Stimulated activated CD8-positive, alpha-beta memory T cell treated with anti-CD3 and anti-CD28 coated beads, Interleukin-12 subunit alpha, Interleukin-12 subunit beta, amount 100 ng/mL, for 24 hours (primary cell): Measurements from ENCODE around the gene PAX9.

Source experiments
- DNase-seq: peaks from one replicate; pipeline ENCODE4 v3.0.0-alpha.2; 2020; ENCODE audit errors: extremely low read depth

Gene PAX9

DNA sequence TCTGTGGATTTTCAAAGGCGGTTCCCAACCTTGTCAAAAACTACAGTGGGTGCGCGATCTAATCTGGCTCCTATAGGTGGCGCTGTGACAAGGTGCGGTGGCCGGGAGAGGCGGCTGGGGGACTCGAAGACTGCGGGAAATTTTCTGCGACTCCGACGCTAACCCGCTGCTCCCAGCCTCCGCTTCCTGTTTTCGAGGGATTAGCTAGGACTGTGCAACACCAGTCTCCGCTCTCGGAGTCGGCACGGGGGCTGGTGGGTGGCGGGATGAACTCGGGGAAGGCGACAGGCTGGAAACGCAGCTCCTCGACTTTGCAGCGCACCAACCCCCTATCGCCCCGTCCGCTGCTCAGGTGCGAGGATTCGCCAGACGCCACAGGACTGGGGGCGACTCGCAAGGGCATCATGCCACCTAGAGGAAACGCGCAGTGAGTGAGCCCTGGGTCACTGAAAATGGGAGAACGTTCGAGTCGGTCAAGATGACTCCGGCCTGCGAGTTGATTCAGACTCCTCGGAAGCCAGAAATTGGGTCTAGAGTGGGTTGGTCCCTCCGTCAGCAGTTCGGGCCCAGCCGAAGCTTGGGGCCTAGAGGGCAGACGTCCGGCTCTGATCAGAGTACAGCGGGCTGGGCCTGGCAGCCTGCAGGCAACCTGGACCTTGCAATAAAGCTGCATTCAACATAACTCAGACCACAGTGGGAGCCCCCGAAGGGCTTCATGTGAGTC, 5.5 kb upstream of the PAX9 start:
- no peak for DNase-seq

DNA sequence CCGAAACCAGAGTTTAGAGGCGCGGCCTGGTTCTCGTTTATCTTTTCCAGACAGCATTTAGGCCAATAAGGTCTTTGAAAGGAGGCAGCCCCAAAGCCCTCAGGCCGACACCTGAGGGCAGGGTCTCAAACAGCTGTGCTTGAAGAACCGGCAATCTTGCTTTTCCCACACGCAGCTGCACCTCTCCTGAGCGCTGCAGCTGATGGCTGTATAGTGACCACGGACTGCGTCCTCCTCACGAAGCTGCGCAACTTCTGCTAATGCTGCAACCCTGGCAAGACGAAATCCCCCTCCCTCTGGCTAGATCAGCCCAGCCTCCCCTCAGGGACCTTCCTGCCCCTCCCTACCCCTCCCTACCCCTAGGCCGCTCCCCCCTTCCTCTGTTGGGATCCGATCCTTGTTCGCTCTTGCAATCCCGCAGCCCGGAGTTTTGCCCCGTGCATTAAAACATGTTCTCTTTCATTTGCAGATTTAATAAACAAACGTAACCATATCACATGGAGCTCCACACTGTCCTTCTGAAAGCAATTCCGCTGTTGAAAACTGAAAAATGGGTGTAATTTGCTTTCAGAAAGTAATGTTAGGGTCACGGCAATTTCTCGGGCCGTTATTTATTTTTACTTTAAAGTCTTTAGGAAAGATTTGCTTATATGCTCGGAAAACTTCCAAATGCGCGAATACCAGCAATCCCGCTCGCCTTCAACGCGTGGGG, 4.8 kb upstream of the PAX9 start:
- DNase-seq, result no peak

DNA sequence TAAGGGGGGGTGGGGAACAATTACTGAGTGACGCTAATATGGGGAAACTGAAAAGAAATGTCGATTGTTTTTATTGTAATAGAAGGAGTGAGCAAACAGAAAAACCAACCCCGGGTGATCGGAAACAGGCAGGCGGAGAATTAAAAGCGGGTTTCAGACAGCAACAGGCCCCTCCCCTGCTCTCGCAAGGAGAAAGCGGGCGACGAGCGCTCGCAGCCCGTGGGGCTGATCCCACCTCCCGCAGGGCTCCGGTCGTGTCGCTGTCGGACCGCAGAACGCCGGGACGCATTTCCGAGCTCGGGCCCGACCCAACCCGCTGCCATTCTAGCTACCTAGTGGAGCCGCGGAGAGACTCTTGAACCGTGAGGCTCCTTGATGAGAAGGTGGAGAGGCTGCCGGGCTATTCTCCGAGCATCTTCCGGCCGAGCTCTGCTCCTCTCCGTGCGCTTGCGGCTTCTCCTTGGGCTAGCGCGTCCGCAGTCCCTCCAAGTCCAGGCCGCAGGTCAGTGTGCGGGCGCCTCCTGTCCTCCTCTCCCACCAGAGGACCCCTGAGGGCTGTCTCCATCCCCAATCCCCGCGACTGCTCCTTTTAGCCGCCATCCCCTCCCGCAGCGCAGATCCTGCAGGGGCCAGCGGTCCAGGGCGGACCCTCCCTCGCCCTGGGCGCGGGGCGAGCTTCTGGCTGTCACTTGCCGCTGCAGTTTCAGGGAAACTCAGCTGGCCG, 4.1 kb upstream of the PAX9 start:
- DNase-seq, result no peak

DNA sequence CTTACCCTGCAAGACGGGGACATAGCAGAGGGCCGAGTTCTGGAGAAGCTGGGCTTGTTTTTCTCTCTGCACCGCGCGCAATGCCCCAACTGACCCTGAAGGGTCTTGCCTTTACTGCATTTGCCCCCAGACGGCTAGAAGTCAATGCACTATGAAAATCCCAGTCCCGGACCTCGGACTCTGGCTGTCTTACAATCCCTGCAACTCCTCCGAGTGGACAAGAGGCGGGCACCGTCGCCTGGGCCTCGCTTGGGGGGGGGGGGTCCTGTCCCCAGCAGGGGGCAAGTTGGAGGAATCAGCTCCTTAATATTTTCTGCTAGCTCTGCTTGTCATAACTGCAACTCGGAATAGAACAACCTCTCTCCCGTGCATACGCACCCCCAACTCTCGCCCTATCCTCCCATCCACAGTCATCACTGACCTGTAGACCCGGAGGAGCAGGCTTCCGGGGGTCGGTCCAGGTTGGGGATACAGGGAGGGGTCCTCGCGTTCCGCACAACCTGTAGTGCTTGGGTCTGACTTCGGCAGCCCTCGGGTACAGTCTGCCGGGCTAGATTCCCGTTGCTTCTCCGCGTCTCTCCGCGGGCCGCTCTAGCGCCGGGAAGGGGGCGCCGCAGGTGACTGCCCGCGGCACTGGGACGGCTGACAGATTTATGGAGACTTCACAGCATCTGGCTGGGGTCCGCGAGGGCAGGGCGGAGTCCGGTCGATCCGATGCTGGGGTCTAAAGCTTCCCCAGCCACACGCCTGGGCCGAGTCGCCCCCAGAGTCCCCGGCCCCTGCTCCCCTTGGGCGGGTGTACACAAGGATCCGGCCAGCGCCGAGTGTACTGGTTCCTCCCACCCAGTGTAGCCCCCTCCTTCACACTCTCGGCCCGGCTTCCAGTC, 3.3 kb upstream of the PAX9 start:
- no peak for DNase-seq

DNA sequence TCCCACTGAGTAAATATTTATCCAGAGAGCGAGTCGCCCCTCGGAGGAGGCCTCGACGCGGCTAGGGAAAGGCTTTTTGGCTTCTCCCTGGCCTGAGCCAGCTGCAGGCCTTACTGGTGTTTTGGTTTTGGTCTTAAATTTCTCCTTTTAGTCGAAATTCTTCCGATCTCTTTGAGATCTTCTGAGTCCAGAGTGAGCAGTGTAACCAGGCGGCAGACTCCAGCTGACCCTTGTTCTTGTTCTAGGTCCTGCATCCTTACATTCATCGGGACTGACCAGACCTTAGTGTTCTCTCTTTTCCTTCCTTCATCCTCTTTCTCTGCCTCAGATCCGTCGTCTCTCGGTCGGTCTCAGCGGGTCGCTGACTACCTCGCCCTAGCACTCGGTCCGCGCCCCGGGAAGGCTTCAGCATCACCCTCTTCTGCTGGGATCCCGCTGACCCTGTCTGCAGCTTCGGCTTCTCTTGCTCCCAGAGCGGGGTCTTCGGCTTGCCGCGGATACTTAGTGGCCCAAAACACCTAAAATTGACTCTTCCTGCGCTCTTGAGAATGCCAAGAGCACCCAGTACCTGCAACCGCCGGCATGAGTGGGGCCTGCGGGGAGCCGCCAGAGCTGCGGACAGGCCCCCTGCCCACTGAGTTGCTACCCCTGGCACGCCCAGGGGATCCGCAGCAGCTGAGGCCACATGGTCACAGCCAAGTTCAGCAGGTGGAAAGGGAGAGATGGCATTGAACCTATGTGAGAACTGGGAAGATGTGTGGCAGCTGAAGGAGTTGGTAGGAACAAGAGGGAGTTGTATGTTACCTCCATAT, 2.4 kb upstream of the PAX9 start:
- no peak for DNase-seq

DNA sequence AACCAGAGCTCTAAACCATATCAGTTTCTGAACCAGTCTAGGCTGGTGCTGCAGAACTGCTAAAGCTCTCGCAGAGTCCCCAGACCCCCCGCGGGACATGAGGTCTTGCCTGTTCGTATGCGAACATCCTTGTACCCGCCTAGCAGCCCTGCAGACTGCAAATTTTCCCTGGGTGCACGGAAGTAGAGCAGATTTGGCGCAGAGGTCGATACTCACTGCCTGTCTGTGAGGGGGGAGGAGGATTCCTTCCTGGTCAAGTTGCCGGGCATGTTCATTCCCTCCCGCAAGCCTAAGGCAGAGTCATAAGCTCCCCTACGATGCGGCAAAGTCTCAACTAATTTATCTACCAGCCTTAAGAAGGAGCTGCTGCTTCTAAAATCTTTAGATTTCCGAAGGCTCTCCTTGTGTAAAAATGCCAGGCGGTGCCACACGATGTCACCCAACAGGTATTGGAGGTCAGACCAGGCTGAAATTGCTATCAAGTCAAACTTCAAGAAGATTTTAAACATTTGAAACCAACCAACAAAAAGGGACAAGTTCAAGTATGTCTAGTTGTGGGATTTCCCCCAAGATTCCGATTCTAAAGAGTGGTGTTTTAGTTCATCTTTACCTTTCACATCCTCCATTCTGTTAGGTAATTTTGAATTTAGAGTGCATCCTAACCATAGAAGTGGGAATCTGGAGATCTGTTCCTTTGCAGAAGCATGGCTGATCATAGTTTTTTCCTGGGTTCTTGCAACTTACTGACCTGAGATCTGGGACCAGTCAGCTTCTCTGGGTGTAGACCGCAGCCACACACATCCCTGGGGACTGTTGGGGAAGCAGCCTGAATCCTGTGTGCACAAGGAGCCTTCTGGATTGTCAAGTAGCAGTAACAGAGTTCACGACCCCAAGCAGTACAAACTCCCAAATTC, 1.6 kb upstream of the PAX9 start:
- no peak for DNase-seq

DNA sequence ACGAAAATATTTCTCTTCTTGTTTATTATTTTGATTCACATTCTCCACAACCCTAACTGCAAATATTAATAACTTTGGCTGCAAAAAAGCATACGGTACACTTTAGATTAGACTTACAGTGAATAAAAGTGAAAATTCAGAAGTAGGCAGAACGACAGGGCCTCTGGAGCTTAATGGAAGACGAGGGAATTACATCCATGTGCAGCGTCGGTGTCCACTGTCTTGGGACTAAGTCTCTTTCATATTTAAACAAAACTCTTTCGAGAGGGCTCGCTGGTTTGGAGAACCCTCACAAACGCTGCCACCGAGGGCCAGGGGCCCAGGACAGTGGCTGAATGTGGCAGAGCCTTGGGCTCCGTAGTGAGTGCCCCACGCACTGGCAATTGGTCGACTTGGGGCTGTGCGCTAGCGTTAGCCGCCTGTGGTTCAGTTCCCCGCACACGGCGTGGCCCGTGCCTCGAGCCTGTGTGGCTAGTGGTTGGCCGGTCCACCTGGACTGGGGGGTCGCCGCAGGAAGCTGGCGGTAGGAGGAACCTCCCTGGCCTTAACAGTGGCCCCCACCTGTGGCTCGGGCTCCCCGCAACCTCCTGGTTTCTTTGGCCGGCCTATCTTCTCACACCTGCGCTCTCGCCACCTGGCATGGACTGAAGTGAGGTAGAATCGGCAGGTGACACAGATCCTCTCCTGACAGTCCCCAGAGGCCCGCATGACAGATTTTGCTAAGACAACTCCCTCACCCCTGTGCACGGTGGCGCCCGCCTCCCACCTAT, 739 bp upstream of the PAX9 start:
- no peak for DNase-seq

DNA sequence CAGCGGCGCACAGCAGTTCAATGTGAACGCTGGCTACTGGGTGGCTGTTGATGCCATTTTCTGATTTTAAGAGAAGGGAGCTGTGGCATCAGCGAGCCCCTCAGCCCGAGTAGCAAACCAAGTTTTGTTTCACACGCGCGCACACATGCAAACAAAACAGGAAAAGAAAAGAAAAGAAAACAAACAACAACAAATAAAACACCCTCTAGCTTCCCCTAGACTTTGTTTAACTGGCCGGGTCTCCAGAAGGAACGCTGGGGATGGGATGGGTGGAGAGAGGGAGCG, 540 bp downstream of the PAX9 start:
- DNase-seq, result no peak

DNA sequence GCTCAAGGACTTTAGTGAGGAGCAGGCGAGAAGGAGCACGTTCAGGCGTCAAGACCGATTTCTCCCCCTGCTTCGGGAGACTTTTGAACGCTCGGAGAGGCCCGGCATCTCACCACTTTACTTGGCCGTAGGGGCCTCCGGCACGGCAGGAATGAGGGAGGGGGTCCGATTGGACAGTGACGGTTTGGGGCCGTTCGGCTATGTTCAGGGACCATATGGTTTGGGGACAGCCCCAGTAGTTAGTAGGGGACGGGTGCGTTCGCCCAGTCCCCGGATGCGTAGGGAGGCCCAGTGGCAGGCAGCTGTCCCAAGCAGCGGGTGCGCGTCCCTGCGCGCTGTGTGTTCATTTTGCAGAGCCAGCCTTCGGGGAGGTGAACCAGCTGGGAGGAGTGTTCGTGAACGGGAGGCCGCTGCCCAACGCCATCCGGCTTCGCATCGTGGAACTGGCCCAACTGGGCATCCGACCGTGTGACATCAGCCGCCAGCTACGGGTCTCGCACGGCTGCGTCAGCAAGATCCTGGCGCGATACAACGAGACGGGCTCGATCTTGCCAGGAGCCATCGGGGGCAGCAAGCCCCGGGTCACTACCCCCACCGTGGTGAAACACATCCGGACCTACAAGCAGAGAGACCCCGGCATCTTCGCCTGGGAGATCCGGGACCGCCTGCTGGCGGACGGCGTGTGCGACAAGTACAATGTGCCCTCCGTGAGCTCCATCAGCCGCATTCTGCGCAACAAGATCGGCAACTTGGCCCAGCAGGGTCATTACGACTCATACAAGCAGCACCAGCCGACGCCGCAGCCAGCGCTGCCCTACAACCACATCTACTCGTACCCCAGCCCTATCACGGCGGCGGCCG, 1.1 kb downstream of the PAX9 start:
- DNase-seq, result no peak

DNA sequence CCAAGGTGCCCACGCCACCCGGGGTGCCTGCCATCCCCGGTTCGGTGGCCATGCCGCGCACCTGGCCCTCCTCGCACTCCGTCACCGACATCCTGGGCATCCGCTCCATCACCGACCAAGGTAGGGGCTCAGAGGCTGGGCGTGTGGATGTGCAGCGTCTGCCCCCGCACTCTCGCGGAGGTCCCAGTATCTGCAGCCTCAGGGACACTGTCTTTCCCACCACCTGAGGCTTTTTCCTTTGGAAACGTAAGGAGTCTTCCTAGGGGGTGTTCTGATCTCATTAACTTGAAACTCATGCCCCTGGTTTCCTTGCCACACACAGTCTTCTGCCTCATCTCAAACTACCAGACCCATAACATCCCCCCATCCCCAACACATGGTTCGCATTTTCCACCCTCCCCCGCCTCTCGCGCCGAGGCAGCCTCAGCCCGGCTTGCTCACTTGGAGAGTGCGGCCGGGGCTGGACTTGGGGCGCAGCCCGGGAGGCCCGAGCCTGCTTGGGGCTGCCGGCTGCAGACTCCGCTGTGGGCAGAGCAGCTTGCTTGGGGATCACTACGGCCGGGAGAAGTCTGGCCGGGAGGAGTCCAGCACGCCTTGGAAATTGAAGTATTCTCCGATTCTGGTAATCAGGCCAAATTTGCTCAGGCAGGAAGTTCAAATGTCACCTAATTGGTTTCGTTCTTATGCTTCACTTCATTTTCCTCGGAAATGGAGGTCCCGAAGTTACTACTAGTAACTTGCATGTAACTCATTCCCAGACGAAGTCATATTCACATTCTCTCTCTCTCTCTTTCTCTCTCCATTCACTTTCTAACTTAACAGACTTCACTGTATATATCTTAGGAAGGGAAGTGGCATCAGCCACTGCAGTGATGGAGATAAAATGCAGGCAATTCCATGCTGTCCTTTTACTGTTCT, 2.0 kb downstream of the PAX9 start:
- no peak for DNase-seq

DNA sequence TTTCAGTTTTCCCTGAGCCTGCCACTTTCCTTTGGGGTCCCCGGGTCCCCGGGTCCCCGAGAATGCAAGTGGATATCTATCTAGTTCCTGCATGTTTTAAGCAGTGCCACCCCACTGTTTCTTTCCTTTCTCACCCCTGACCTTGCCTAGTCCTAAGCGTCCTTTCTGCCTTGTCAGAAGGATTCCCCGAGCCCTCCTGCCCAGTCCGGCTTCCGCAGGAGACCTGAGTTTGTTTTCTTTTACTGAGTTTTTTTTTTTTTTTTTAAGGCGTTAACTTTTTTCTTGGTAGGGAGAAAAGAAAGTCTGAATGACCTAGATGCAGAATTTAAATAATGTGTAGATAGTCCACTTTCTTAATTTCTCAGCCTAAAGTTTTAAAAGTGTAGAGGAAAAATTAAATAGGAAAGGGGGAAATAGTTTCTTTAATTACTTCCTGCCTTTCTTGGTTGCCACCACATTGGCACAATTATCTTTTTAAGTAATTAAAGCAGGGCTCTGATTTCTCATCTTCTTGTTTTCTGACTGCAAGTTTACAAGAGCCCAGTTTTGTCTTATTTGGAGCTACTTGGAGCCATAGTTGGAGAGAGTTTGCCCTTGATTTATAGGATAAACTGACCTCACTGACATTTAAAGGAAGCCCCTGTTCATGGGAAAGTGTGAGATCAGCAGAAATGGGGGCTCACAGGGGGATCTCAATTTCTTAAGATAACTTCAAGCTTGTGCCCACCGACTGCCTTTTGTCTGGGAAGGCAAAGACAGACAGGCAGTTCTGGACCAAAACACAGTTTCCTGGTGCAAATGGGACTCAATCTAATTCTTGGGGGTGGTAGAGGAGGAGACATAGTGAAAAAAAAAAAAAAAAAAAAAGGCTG, 2.9 kb downstream of the PAX9 start:
- no peak for DNase-seq

DNA sequence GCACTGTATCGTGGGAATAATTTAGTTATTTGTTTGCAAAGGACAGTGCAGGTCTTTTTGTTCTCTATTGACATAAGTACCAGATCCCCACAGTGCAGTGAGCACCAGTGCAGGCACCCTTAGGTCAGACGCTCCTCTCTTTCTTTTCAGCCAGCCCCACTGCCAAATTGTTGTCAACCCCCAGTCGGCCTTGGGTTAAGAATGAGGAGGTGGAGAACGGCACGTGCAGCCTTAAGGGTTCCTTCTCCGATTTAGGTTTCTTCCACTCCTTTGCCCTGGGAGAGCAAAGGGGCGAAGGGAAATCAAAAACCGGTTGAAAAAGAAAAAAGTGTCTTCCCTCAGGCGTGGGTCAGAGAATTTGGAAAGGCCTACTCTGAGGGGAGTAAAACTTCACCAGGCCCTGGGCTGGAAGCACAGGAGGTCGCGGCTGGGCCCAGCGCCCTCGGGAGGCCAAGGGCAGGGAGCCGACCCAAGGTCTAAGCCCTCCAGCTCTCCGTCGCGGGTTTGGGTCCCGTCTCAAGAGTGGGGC, 4.3 kb downstream of the PAX9 start:
- DNase-seq, result no peak

DNA sequence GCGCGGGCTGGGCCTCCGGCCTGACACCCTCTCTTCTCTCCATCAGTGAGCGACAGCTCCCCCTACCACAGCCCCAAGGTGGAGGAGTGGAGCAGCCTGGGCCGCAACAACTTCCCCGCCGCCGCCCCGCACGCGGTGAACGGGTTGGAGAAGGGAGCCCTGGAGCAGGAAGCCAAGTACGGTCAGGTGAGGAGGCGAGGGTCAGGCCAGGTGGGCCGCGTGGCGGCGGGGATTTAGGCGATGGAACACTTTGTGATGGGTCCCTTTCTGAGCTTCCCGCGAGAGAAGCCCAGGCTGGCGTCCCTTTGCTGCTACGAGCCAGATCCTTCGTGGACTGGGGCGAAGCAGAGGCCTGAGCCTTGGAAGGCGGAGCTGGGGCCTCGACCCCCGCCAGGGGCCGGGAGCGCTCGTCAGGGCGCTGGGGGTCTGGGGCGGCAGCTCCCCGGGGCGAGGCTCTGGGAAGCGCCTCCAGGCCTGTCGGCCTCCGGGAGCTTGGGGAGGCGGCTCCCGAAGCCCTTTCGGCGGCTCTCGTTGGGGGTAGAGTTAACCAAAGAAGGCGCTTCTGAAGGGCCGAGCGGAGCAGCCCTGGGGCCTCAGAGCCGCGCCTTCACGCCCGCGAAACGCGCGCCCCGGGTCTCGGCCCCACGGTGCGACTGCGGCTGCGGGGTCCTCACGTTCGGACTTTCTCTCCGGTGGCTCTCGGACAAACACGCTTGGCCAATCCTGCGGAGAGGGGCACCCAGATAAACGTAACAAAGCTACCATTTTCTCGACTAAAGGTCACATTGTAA, 5.0 kb downstream of the PAX9 start:
- no peak for DNase-seq

DNA sequence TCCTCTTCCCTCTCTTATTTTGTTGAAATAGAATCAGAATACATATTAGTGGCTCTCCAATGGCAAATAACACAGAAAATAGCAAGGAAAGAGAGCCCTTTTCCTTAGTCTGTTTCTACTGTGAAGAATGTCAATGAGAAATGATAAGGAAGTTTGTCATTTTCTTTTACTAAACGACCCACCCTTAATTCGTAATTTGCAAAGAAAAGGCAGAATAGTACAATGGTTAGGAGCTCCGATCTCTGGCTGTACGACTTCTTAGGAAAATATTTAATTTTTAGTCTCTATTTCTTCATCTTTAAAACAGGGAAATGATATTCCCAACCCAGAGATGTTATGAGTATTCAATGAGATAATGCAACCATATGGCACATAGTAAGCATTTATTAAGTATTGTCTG, 6.0 kb downstream of the PAX9 start:
- no peak for DNase-seq

DNA sequence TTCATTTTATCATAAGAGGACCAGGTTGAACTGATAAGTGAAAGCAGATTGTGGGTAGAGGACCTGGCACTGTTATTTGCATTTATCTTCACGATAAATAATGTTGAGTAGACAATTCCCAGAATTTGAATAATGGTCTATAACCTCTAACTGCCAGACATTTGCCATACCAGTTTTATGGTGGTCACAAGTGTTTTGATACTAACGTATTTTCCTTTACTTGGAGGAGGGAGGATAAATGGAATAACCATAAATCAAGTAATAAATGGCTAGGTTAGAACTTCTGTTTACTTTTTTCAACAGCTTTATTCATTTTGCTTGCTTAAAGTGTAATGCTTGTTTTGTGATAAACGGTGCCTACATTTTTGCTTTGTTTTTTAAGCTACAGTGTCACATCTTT, 9.5 kb downstream of the PAX9 start:
- no peak for DNase-seq
